GM12891 (cell line): Measurements from ENCODE around the gene SMG6.

Source experiments
- DNase-seq: peaks from one replicate; pipeline ENCODE4 v3.0.0; 2011; ENCODE audit warnings: low spot score; ENCODE audit not compliant: insufficient read length
- FAIRE-seq: peaks from 2 replicates; lab custom pipeline; 2011; peaks lifted over from hg19 to GRCh38; lab: Jason Lieb, UNC
- PAX5 ChIP-seq: IDR thresholded peaks from 2 replicates; pipeline ENCODE4 v1.6.1; 2011; ENCODE audit warnings: low read length, moderate library complexity, mild to moderate bottlenecking; ENCODE audit not compliant: insufficient read depth, severe bottlenecking
- POLR2A ChIP-seq: IDR thresholded peaks from 2 replicates; pipeline ENCODE4 v1.6.1; 2011; ENCODE audit warnings: low read depth, low read length, control low read depth
- POLR2AphosphoS5 ChIP-seq: IDR thresholded peaks from 2 replicates; pipeline ENCODE4 v1.6.1; 2011; ENCODE audit warnings: low read depth, low read length, control low read depth
- POU2F2 ChIP-seq: IDR thresholded peaks from 2 replicates; pipeline ENCODE4 v1.6.1; 2011; ENCODE audit warnings: low read depth, mild to moderate bottlenecking, control low read depth, low read length, moderate library complexity
- SPI1 ChIP-seq: IDR thresholded peaks from 2 replicates; pipeline ENCODE4 v1.6.1; 2011; ENCODE audit warnings: low read depth, low read length, control low read depth
- TAF1 ChIP-seq: IDR thresholded peaks from 2 replicates; pipeline ENCODE4 v1.6.1; 2011; ENCODE audit warnings: low read depth, low read length, control low read depth

Gene SMG6

GRCh38 chr17:2040942-2041560 is 262.5 kb downstream of the SMG6 start:
- DNase-seq (no peak), FAIRE-seq (no peak)
- TF ChIP-seq PAX5 (no peak), POU2F2 (no peak), POLR2A (peak; percentile 4; the same call in 1 of the 2 replicates), SPI1 (no peak), POLR2AphosphoS5 (peak; percentile 11; the same call in 1 of the 2 replicates), TAF1 (no peak)

- TF ChIP-seq POU2F2 (no peak), PAX5 (no peak), POLR2A (no peak), TAF1 (no peak), POLR2AphosphoS5 (no peak), SPI1 (no peak)
- FAIRE-seq (no peak), DNase-seq (no peak)
Measured at GRCh38 chr17:2040219-2040827, 263.3 kb downstream of the SMG6 start.

- FAIRE-seq (no peak), DNase-seq (no peak)
- TF ChIP-seq SPI1 (no peak), PAX5 (no peak), POU2F2 (no peak)
Measured at GRCh38 chr17:2037155-2037554, 266.4 kb downstream of the SMG6 start.

GRCh38 chr17:2035541-2036488 is 267.8 kb downstream of the SMG6 start:
- no peak for TF ChIP-seq POLR2AphosphoS5
- FAIRE-seq (no peak), DNase-seq (no peak)

DNA sequence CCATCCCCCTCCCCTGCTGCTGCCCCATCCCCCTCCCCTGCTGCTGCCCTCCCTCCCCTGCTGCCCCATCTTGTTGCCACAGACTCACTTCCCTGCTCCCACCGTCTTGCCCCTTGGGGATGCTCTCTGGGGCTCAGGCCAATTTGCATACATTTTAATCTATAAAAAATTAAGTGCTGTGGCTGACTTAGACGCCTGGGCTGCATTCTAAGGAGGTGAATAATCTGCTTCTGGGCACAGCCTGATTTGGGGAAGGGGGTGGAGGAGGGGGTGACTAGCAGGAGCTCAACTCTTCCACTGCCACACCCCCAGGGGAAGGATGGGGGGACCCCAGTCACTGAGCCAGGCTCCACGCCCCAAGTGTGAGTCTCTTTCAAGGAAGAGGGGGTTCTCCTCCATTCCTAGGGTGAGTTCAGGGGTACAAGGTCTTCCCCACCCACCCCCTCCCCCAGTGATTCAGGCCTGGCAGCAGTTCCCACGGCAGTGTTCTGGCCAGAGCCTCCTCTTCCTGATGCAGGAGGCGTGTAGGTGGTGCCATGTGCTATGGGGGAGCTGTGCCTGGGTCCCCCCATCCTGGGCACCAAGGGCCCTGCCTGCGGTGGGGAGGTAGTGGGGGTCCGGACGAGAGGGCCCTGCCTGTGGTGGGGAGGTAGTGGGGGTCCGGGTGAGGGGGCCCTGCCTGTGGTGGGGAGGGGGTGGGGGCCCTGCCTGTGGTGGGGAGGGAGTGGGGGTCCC is 268.6 kb downstream of the SMG6 start:
- DNase-seq (no peak), FAIRE-seq (no peak)
- TF ChIP-seq SPI1 (no peak), TAF1 (no peak), PAX5 (no peak), POLR2A (no peak), POLR2AphosphoS5 (no peak)

DNA sequence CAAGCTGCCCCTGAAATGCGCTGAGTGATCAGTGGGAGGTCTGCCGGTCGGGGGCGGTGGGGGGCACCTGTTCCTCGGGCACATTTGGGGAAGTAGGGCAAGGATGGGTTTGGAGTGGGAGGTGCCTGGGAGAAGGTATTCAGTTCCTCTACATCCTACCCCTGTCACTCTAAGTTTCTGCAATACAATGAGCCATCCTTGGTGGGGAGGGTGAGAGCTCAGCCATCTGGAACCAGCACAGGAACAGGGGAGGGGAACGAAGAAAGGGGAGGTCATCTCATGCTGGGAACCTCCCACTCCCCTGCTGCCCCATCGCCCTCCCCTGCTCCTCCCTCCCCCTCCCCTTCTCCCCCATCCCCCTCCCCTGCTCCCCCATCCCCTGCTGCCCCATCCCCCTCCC is 269.4 kb downstream of the SMG6 start:
- FAIRE-seq, result peak; percentile 85
- DNase-seq, result no peak
- TF ChIP-seq PAX5, result peak; percentile 77
- TF ChIP-seq TAF1, result no peak
- TF ChIP-seq POLR2A, result no peak

- FAIRE-seq, result no peak
- no peak for DNase-seq
- no peak for TF ChIP-seq POU2F2
- no peak for TF ChIP-seq SPI1
- TF ChIP-seq POLR2A, result no peak
- TF ChIP-seq POLR2AphosphoS5, result no peak
- TF ChIP-seq PAX5, result no peak
- TF ChIP-seq TAF1, result no peak
Measured at GRCh38 chr17:2033153-2033552, 270.4 kb downstream of the SMG6 start.

- FAIRE-seq, result no peak
- TF ChIP-seq PAX5 (no peak), TAF1 (no peak), POLR2A (peak; percentile 18; the same call in 1 of the 2 replicates), SPI1 (0 out of 2 replicates have a peak, but pooled peaks have one; percentile 35)
- no peak for DNase-seq
Measured at GRCh38 chr17:2030779-2031163, 272.8 kb downstream of the SMG6 start.

GRCh38 chr17:2029911-2030778 is 273.4 kb downstream of the SMG6 start, which contains the start of gene DPH1:
Gene DPH1, plus strand, starts transcription at chr17:2030153. Its CDS starts 17 bp downstream, at chr17:2030170.
- DNase-seq (peak; percentile 89), FAIRE-seq (peak; percentile 99)
- no peak for TF ChIP-seq PAX5
- peak; percentile 74 for TF ChIP-seq TAF1
- TF ChIP-seq POLR2A, result 0 out of 2 replicates have a peak, but pooled peaks have one; percentile 29
- no peak; the same call in 1 of the 2 replicates for TF ChIP-seq POU2F2
- TF ChIP-seq SPI1, result no peak
- no peak for TF ChIP-seq POLR2AphosphoS5
